Spleen (tissue), 11 donors: ENCODE results near the gene PTMS. TPM values are rescaled to one million over a fixed set of nuclear protein-coding genes. Genes with fewer than 3 reads are reported as not detected.

Source experiments
- DNase-seq: peaks from one replicate; pipeline ENCODE4 v3.0.0-alpha.2; 2020
- H3K27ac ChIP-seq, 8 donors: fragments of 200-600 bp; sonication (generic) in 7 of 8; 1 replicate in 4 of 8; 2 replicates in 4 of 8; pipeline versions ENCODE4 v1.5.0 to v1.8.0; 2016 to 2021; ENCODE audit warnings: inconsistent platforms in 4 of 8, mild to moderate bottlenecking in 4 of 8, moderate library complexity in 1 of 8
- H3K27me3 ChIP-seq, 7 donors: fragments of 200-600 bp; sonication (generic) in 6 of 7; replicated peaks in 1 of 7; 1 replicate in 4 of 7; 2 replicates in 3 of 7; pipeline versions ENCODE4 v1.5.0 to v1.8.0; 2016 to 2021; ENCODE audit warnings: inconsistent platforms in 3 of 7, mild to moderate bottlenecking in 1 of 7
- H3K36me3 ChIP-seq, 6 donors: fragments of 200-600 bp; sonication (generic) in 5 of 6; 1 replicate in 4 of 6; 2 replicates in 2 of 6; pipeline versions ENCODE4 v1.5.0 to v1.8.0; 2016 to 2021; ENCODE audit warnings: inconsistent platforms in 2 of 6
- H3K4me1 ChIP-seq, 6 donors: fragments of 200-600 bp; sonication (generic) in 5 of 6; 1 replicate in 3 of 6; 2 replicates in 3 of 6; pipeline versions ENCODE4 v1.5.0 to v1.8.0; 2016 to 2021; ENCODE audit warnings: inconsistent platforms in 3 of 6
- H3K4me3 ChIP-seq, 8 donors: fragments of 200-600 bp; sonication (generic) in 7 of 8; 1 replicate in 4 of 8; 2 replicates in 4 of 8; pipeline versions ENCODE4 v1.5.0 to v1.8.0; 2016 to 2021; ENCODE audit warnings: inconsistent platforms in 4 of 8, mild to moderate bottlenecking in 4 of 8, moderate library complexity in 2 of 8
- H3K9me3 ChIP-seq, 8 donors: fragments of 200-600 bp; sonication (generic) in 7 of 8; 1 replicate in 4 of 8; 2 replicates in 4 of 8; pipeline versions ENCODE4 v1.5.0 to v1.8.0; 2016 to 2021; ENCODE audit warnings: inconsistent platforms in 4 of 8
- CTCF ChIP-seq, 11 experiments: fragments of 200-600 bp in 7 of 11; fragments of 450-650 bp in 4 of 11; sonication (generic) in 4 of 11; IDR thresholded peaks in 8 of 11; conservative IDR thresholded peaks in 3 of 11; 1 replicate in 7 of 11; 2 replicates in 4 of 11; pipeline versions ENCODE4 v1.4.0 to v1.8.0; 2016 to 2021; ENCODE audit warnings: antibody characterized with exemption in 11 of 11, inconsistent platforms in 4 of 11, mild to moderate bottlenecking in 1 of 11
- POLR2A ChIP-seq, 3 donors: fragments of 450-650 bp; IDR thresholded peaks; one replicate each; pipeline ENCODE4 v1.5.1; 2017; ENCODE audit warnings: antibody characterized with exemption in 3 of 3, mild to moderate bottlenecking in 1 of 3
- POLR2AphosphoS5 ChIP-seq, 3 donors: sonication (generic); formaldehyde crosslinking; IDR thresholded peaks; one replicate each; pipeline ENCODE4 v1.5.1; 2017; ENCODE audit warnings: antibody characterized with exemption in 3 of 3
- WGBS, 5 donors: extraction: QIAGEN DNeasy Blood & Tissue Kit in 3 of 5; methylation state at CpG; one replicate each; pipeline versions ENCODE4 v1.1.5 to v1.1.7; 2013 to 2018; 5-methylcytosine and 5-hydroxymethylcytosine counted together
- intact Hi-C: fragments of 100-400 bp; cut with DNase I; formaldehyde crosslinking; loops from one replicate; pipeline ENCODE4 v1.15.0; 2023; ENCODE audit warnings: low total_unique reads
- polyA plus RNA-seq, 3 donors: library from polyadenylated mRNA; stranded (reverse); fragments of 200-250 nt; gene quantifications; one replicate each; pipeline ENCODE4 v1.2.1, GENCODE V29; 2013
- total RNA-seq, 7 donors: library from RNA; depleted of rRNA in 3 of 7; stranded (reverse); fragments of >200 nt in 3 of 7; fragmentation: NEBNext Ultra II Directional in 4 of 7; extraction: Animal tissue kit (Norgen Biotek cat#: 25700) in 4 of 7; gene quantifications; one replicate each; pipeline versions ENCODE4 v1.1.0 to v1.2.1, GENCODE V29; 2016 to 2021
- donor health status: healthy with polysubstance abuse.
- donor health status: DM: no; HTN: no; CAD: no; lungs with moderate emphysema.
- donor health status: DM: no; HTN: no; CAD: no.
- donor health status: Bipolar disorder and iron deficiency.
- donor health status: healthy.
- donor health status: DM: no; HTN: no; CAD: no.
- donor health status: DM: yes; HTN: yes; CAD: no.

PTMS gene
- total and polyA plus RNA-seq, 10 donors = 47.4 to 169 (median 89.2) TPM

GRCh38 chr12:6745741-6746525 is 20.2 kb upstream of the PTMS start:
- no peaks in the 10 kb centered on the region for H3K27me3 ChIP-seq
- DNase-seq = peak; percentile 79
- intact Hi-C loops = no loop called here
- peaks cover 0 to 30% (median 17%) of the 10 kb centered on the region in 6 donors for H3K4me1 ChIP-seq
- peaks cover 0 to 6% (median 0%) of the 10 kb centered on the region in 8 donors for H3K9me3 ChIP-seq
- TF ChIP-seq POLR2AphosphoS5 (IDR thresholded peaks at IDR 0.05) (peak in 2 of 3 donors; percentile 54 to 81), POLR2A (IDR thresholded peaks at IDR 0.05) (no peak), CTCF (IDR thresholded peaks at IDR 0.05 in 8 of 11, conservative IDR thresholded peaks at IDR 0.05 in 3 of 11) (peak in 1 of 11 experiments; percentile 20)
- 40 to 47% (median 46%) methylated on average over 13 of the region's 13 CpGs for WGBS, 5 donors
- peak overlapping the region in 1 of 8 donors; percentile 56 for H3K4me3 ChIP-seq
- H3K36me3 ChIP-seq = peaks cover 0 to 50% (median 42%) of the 10 kb centered on the region in 6 donors
- peak overlapping the region; percentile 20 to 92 (median 84) for H3K27ac ChIP-seq

- intact Hi-C loops = no loop called here
- peaks cover 0 to 6% (median 0%) of the 10 kb centered on the region in 8 donors for H3K9me3 ChIP-seq
- H3K27ac ChIP-seq = peak overlapping the region in 3 of 8 donors; percentile 8 to 90 (median 89)
- no peaks in the 10 kb centered on the region for H3K27me3 ChIP-seq
- H3K4me1 ChIP-seq = peaks cover 8 to 43% (median 29%) of the 10 kb centered on the region in 6 donors
- peaks cover 0 to 62% (median 48%) of the 10 kb centered on the region in 6 donors for H3K36me3 ChIP-seq
- no peak for DNase-seq
- TF ChIP-seq POLR2A (IDR thresholded peaks at IDR 0.05) (no peak), CTCF (IDR thresholded peaks at IDR 0.05 in 8 of 11, conservative IDR thresholded peaks at IDR 0.05 in 3 of 11) (no peak), POLR2AphosphoS5 (IDR thresholded peaks at IDR 0.05) (no peak)
- no peak overlapping the region for H3K4me3 ChIP-seq
- WGBS, 5 donors = 67 to 83% (median 76%) methylated on average over 4 of the region's 4 CpGs
Observed at GRCh38 chr12:6747216-6747615, 18.9 kb upstream of the PTMS start.

- Histone ChIP-seq H3K27me3 (no peaks in the 10 kb centered on the region), H3K27ac (no peak overlapping the region), H3K36me3 (peaks cover 0 to 62% (median 48%) of the 10 kb centered on the region in 6 donors), H3K4me3 (no peak overlapping the region), H3K9me3 (no peaks in the 10 kb centered on the region), H3K4me1 (peaks cover 13 to 51% (median 36%) of the 10 kb centered on the region in 6 donors)
- WGBS, 5 donors = 96 to 98% (median 97%) methylated on average over 20 to 28 of the region's 28 CpGs
- no peak for DNase-seq
- TF ChIP-seq POLR2AphosphoS5 (IDR thresholded peaks at IDR 0.05) = peak in 1 of 3 donors; percentile 46
- TF ChIP-seq CTCF (IDR thresholded peaks at IDR 0.05 in 8 of 11, conservative IDR thresholded peaks at IDR 0.05 in 3 of 11) = no peak
- TF ChIP-seq POLR2A (IDR thresholded peaks at IDR 0.05) = no peak
- intact Hi-C loops = no loop called here
Observed at GRCh38 chr12:6748761-6749160, 17.4 kb upstream of the PTMS start.

GRCh38 chr12:6750506-6750905 is 15.7 kb upstream of the PTMS start:
- DNase-seq = no peak
- Histone ChIP-seq H3K9me3 (no peaks in the 10 kb centered on the region), H3K36me3 (peaks cover 0 to 62% (median 48%) of the 10 kb centered on the region in 6 donors), H3K4me3 (no peak overlapping the region), H3K27ac (no peak overlapping the region), H3K4me1 (peaks cover 17 to 50% (median 34%) of the 10 kb centered on the region in 6 donors), H3K27me3 (no peaks in the 10 kb centered on the region)
- intact Hi-C loops = loop anchor here (10.0 kb wide), 1 partner anchor 74 kb away; the partner anchor contains the start of genes GPR162 and P3H3
- WGBS, 5 donors = 83 to 95% (median 90%) methylated on average over 4 of the region's 4 CpGs
- no peak for TF ChIP-seq CTCF (IDR thresholded peaks at IDR 0.05 in 8 of 11, conservative IDR thresholded peaks at IDR 0.05 in 3 of 11)
- no peak for TF ChIP-seq POLR2AphosphoS5 (IDR thresholded peaks at IDR 0.05)
- TF ChIP-seq POLR2A (IDR thresholded peaks at IDR 0.05) = no peak
